ENCODE results near the gene FUNDC2.

The FUNDC2 gene

DNA sequence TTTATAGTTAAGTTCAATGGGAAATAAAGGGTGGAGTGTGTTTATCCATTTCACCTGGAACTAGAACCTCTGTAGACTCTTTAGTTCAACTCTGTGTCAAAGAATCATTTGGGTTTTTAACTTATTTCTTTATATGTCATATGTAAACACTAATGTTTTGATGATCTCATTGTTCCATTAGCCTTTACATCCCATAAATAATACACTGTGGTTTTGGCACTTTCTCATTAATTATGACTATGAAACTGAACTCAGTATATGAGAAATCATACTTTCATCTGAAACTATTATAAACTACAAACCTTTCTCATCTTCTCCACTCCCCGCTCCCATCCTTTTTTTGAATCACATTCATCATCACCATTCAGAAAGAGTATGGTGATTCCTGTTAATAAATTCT lies 35.2 kb upstream of the FUNDC2 start:
- no peak for DNase-seq
- Histone ChIP-seq H2AFZ (ENCODE audit: low read length) (no peak overlapping the region), H3F3A (ENCODE audit: insufficient read depth, low read length) (no peaks in the 10 kb centered on the region), H3K27me3 (replicated peaks; ENCODE audit: insufficient read depth, low read length) (peaks cover 14% of the 10 kb centered on the region; the same call in 1 of the 2 replicates), H4K20me1 (ENCODE audit: insufficient read depth, low read length) (no peaks in the 10 kb centered on the region), H3K27ac (ENCODE audit: low read length) (no peak overlapping the region), H3K4me3 (ENCODE audit: low read length) (no peak overlapping the region), H3K4me2 (ENCODE audit: low read depth, low read length) (no peak overlapping the region), H3K9me2 (replicated peaks; ENCODE audit: insufficient read depth, low read length) (no peaks in the 10 kb centered on the region), H3K9ac (ENCODE audit: low read length) (no peak overlapping the region), H3K4me1 (ENCODE audit: low read length) (peaks cover 11% of the 10 kb centered on the region), H3K9me3 (replicated peaks; ENCODE audit: insufficient read depth, low read length) (no peaks in the 10 kb centered on the region), H3K36me3 (replicated peaks; ENCODE audit: insufficient read depth, low read length) (no peaks in the 10 kb centered on the region), H3K79me2 (ENCODE audit: low read length) (no peaks in the 10 kb centered on the region)
- TF ChIP-seq EZH2 (optimal IDR thresholded peaks at IDR 0.05; ENCODE audit: low read depth, low read length), result no peak
- no peak for TF ChIP-seq CTCF (IDR thresholded peaks at IDR 0.05; ENCODE audit: low read length)
- TF ChIP-seq EZH2phosphoT487 (IDR thresholded peaks at IDR 0.05; ENCODE audit: low read length), result no peak

GRCh38 chrX:154998204-154998880 lies 28.3 kb upstream of the FUNDC2 start:
- Histone ChIP-seq H3K9me3 (replicated peaks; ENCODE audit: insufficient read depth, low read length) (no peaks in the 10 kb centered on the region), H3K27me3 (replicated peaks; ENCODE audit: insufficient read depth, low read length) (no peaks in the 10 kb centered on the region)
- no peak for DNase-seq

GRCh38 chrX:155000841-155001240 lies 25.8 kb upstream of the FUNDC2 start:
- Histone ChIP-seq H3K9me2 (replicated peaks; ENCODE audit: insufficient read depth, low read length) (no peaks in the 10 kb centered on the region), H3K4me1 (ENCODE audit: low read length) (no peaks in the 10 kb centered on the region), H4K20me1 (ENCODE audit: insufficient read depth, low read length) (no peaks in the 10 kb centered on the region), H3K9ac (ENCODE audit: low read length) (no peak overlapping the region), H3K36me3 (replicated peaks; ENCODE audit: insufficient read depth, low read length) (no peaks in the 10 kb centered on the region), H2AFZ (ENCODE audit: low read length) (no peak overlapping the region), H3K27me3 (replicated peaks; ENCODE audit: insufficient read depth, low read length) (no peaks in the 10 kb centered on the region), H3K9me3 (replicated peaks; ENCODE audit: insufficient read depth, low read length) (no peaks in the 10 kb centered on the region), H3K4me3 (ENCODE audit: low read length) (no peak overlapping the region), H3K79me2 (ENCODE audit: low read length) (no peaks in the 10 kb centered on the region), H3K27ac (ENCODE audit: low read length) (no peak overlapping the region), H3F3A (ENCODE audit: insufficient read depth, low read length) (no peaks in the 10 kb centered on the region), H3K4me2 (ENCODE audit: low read depth, low read length) (no peak overlapping the region)
- TF ChIP-seq EZH2phosphoT487 (IDR thresholded peaks at IDR 0.05; ENCODE audit: low read length) (no peak), CTCF (IDR thresholded peaks at IDR 0.05; ENCODE audit: low read length) (no peak), EZH2 (optimal IDR thresholded peaks at IDR 0.05; ENCODE audit: low read depth, low read length) (no peak)
- no peak for DNase-seq

More at GRCh38 chrX:154998204-154998880, 28.3 kb upstream of the FUNDC2 start:
- Histone ChIP-seq H3K79me2 (ENCODE audit: low read length) (no peaks in the 10 kb centered on the region), H2AFZ (ENCODE audit: low read length) (no peak overlapping the region), H3K4me3 (ENCODE audit: low read length) (no peak overlapping the region), H3K9ac (ENCODE audit: low read length) (no peak overlapping the region), H3K4me2 (ENCODE audit: low read depth, low read length) (no peak overlapping the region), H3F3A (ENCODE audit: insufficient read depth, low read length) (no peaks in the 10 kb centered on the region), H3K27ac (ENCODE audit: low read length) (no peak overlapping the region), H3K36me3 (replicated peaks; ENCODE audit: insufficient read depth, low read length) (no peaks in the 10 kb centered on the region), H3K9me2 (replicated peaks; ENCODE audit: insufficient read depth, low read length) (no peaks in the 10 kb centered on the region), H3K4me1 (ENCODE audit: low read length) (no peaks in the 10 kb centered on the region), H4K20me1 (ENCODE audit: insufficient read depth, low read length) (no peaks in the 10 kb centered on the region)
- TF ChIP-seq EZH2phosphoT487 (IDR thresholded peaks at IDR 0.05; ENCODE audit: low read length), result no peak
- TF ChIP-seq CTCF (IDR thresholded peaks at IDR 0.05; ENCODE audit: low read length), result no peak
- no peak for TF ChIP-seq EZH2 (optimal IDR thresholded peaks at IDR 0.05; ENCODE audit: low read depth, low read length)
